Measurements from ENCODE around the gene ZC2HC1B. TPM values are rescaled to one million over a fixed set of nuclear protein-coding genes. Genes with fewer than 3 reads are reported as not detected.
"Not testable (repeated sequence)": the region's sequence is repeated elsewhere in the genome, so short reads cannot be mapped to it uniquely, and the experiment has no call there.

The ZC2HC1B gene
- total RNA-seq, 1 donor from 2014 or later: not detected

GRCh38 chr6:143900358-143900757 is 36.1 kb downstream of the ZC2HC1B start:
- intact Hi-C loops (cut with DNase I): no loop called here
- Histone ChIP-seq H3K27me3 (ENCODE audit: low read depth) (no peaks in the 10 kb centered on the region), H3K9me3 (no peaks in the 10 kb centered on the region), H3K4me3 (no peak overlapping the region), H3K4me1 (peaks cover 14% of the 10 kb centered on the region), H3K27ac (no peak overlapping the region), H3K36me3 (no peaks in the 10 kb centered on the region)
- no peak for ATAC-seq
- DNase-seq: no peak
- TF ChIP-seq CTCF (IDR thresholded peaks at IDR 0.05): no peak

- H3K36me3 ChIP-seq: no peaks in the 10 kb centered on the region
- peaks cover 7% of the 10 kb centered on the region for H3K4me1 ChIP-seq
- DNase-seq (no peak), ATAC-seq (peak; percentile 69 to 72)
- no peaks in the 10 kb centered on the region for H3K27me3 ChIP-seq (ENCODE audit: low read depth)
- H3K27ac ChIP-seq: peak overlapping the region; percentile 54
- H3K9me3 ChIP-seq: no peaks in the 10 kb centered on the region
- no peak for TF ChIP-seq CTCF (IDR thresholded peaks at IDR 0.05)
- H3K4me3 ChIP-seq: no peak overlapping the region
- intact Hi-C loops (cut with DNase I): no loop called here
Measured at GRCh38 chr6:143901885-143902750, 37.8 kb downstream of the ZC2HC1B start.

GRCh38 chr6:143902827-143903226 is 38.6 kb downstream of the ZC2HC1B start:
- Histone ChIP-seq H3K27me3 (ENCODE audit: low read depth) (no peaks in the 10 kb centered on the region), H3K4me1 (peaks cover 7% of the 10 kb centered on the region), H3K9me3 (no peaks in the 10 kb centered on the region), H3K36me3 (no peaks in the 10 kb centered on the region), H3K27ac (no peak overlapping the region), H3K4me3 (no peak overlapping the region)
- TF ChIP-seq CTCF (IDR thresholded peaks at IDR 0.05): no peak
- ATAC-seq (no peak), DNase-seq (no peak)
- intact Hi-C loops (cut with DNase I): no loop called here

- no peaks in the 10 kb centered on the region for H3K27me3 ChIP-seq (ENCODE audit: low read depth)
- ATAC-seq: no peak
- no peak for DNase-seq
- no peak overlapping the region for H3K27ac ChIP-seq
- no peak for TF ChIP-seq CTCF (IDR thresholded peaks at IDR 0.05)
- no peak overlapping the region for H3K4me3 ChIP-seq
- intact Hi-C loops (cut with DNase I): no loop called here
- H3K4me1 ChIP-seq: no peaks in the 10 kb centered on the region
- no peaks in the 10 kb centered on the region for H3K36me3 ChIP-seq
- H3K9me3 ChIP-seq: peaks cover 6% of the 10 kb centered on the region
Measured at GRCh38 chr6:143911028-143911427, 46.8 kb downstream of the ZC2HC1B start.

GRCh38 chr6:143912671-143913070 is 48.4 kb downstream of the ZC2HC1B start:
- intact Hi-C loops (cut with DNase I): no loop called here
- ATAC-seq: no peak

GRCh38 chr6:143917026-143917425 is 52.8 kb downstream of the ZC2HC1B start:
- intact Hi-C loops (cut with DNase I): not testable (repeated sequence)

More at GRCh38 chr6:143912671-143913070, 48.4 kb downstream of the ZC2HC1B start:
- DNase-seq: no peak
- Histone ChIP-seq H3K27ac (no peak overlapping the region), H3K9me3 (peaks cover 6% of the 10 kb centered on the region), H3K4me3 (no peak overlapping the region), H3K36me3 (no peaks in the 10 kb centered on the region), H3K27me3 (ENCODE audit: low read depth) (no peaks in the 10 kb centered on the region), H3K4me1 (no peaks in the 10 kb centered on the region)
- no peak for TF ChIP-seq CTCF (IDR thresholded peaks at IDR 0.05)

More at GRCh38 chr6:143917026-143917425, 52.8 kb downstream of the ZC2HC1B start:
- ATAC-seq; H3K9me3 ChIP-seq; H3K4me3 ChIP-seq; H3K27ac ChIP-seq; DNase-seq; H3K36me3 ChIP-seq; H3K27me3 ChIP-seq (ENCODE audit: low read depth); H3K4me1 ChIP-seq: not testable (repeated sequence)
